Measurements from ENCODE around the gene OR8B8. TPM values are rescaled to one million over a fixed set of nuclear protein-coding genes. Genes with fewer than 3 reads are reported as not detected.

OR8B8 gene
- total and polyA plus RNA-seq, 3 donors from 2014 or later, result not detected

- TF ChIP-seq, protein P1, sequence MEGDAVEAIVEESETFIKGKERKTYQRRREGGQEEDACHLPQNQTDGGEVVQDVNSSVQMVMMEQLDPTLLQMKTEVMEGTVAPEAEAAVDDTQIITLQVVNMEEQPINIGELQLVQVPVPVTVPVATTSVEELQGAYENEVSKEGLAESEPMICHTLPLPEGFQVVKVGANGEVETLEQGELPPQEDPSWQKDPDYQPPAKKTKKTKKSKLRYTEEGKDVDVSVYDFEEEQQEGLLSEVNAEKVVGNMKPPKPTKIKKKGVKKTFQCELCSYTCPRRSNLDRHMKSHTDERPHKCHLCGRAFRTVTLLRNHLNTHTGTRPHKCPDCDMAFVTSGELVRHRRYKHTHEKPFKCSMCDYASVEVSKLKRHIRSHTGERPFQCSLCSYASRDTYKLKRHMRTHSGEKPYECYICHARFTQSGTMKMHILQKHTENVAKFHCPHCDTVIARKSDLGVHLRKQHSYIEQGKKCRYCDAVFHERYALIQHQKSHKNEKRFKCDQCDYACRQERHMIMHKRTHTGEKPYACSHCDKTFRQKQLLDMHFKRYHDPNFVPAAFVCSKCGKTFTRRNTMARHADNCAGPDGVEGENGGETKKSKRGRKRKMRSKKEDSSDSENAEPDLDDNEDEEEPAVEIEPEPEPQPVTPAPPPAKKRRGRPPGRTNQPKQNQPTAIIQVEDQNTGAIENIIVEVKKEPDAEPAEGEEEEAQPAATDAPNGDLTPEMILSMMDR (IDR thresholded peaks at IDR 0.05), result no peak
- no peak for TF ChIP-seq POLR2A (IDR thresholded peaks at IDR 0.05)
- H3K27ac ChIP-seq, result no peak overlapping the region
- intact Hi-C loops (cut with DNase I; ENCODE audit: low total_unique reads), result no loop called here
- 88 to 90% methylated on average over 4 of the region's 4 CpGs for WGBS, 2 donors
- DNase-seq, result no peak
- H3K4me3 ChIP-seq, result no peak overlapping the region
- no peaks in the 10 kb centered on the region for H3K9me3 ChIP-seq
- H3K36me3 ChIP-seq (ENCODE audit: low read depth, missing control alignments), result no peaks in the 10 kb centered on the region
- no peaks in the 10 kb centered on the region for H3K27me3 ChIP-seq
- no peaks in the 10 kb centered on the region for H3K4me1 ChIP-seq
Measured at GRCh38 chr11:124440608-124441007, 4.9 kb downstream of the OR8B8 start.

DNA sequence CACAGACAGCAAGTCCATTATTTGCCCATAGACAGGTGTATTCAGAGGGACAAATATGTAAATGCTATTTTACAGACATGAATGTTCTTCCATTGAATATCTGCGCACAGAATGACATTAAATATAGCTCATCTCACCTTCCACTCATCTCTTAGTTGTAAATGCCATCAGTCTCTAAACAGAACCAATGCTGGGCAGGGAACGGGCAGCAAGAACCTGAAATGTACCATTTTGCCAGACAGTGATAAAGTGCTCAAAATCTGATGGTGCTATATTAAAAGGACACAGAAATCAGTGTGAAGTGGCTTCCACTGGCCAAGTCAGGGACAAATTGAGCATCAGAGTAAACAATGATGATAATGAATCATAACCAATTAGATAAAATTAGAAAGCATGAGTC, 10.8 kb downstream of the OR8B8 start:
- no peak for DNase-seq
- WGBS, 2 donors, result 85 to 94% methylated on average over 2 of the region's 2 CpGs
- H3K36me3 ChIP-seq (ENCODE audit: low read depth, missing control alignments), result no peaks in the 10 kb centered on the region
- intact Hi-C loops (cut with DNase I; ENCODE audit: low total_unique reads), result no loop called here
- H3K4me3 ChIP-seq, result no peak overlapping the region
- H3K9me3 ChIP-seq, result no peaks in the 10 kb centered on the region
- no peaks in the 10 kb centered on the region for H3K4me1 ChIP-seq
- TF ChIP-seq, protein P1 (IDR thresholded peaks at IDR 0.05), result no peak
- no peak for TF ChIP-seq POLR2A (IDR thresholded peaks at IDR 0.05)
- no peaks in the 10 kb centered on the region for H3K27me3 ChIP-seq
- no peak overlapping the region for H3K27ac ChIP-seq

DNA sequence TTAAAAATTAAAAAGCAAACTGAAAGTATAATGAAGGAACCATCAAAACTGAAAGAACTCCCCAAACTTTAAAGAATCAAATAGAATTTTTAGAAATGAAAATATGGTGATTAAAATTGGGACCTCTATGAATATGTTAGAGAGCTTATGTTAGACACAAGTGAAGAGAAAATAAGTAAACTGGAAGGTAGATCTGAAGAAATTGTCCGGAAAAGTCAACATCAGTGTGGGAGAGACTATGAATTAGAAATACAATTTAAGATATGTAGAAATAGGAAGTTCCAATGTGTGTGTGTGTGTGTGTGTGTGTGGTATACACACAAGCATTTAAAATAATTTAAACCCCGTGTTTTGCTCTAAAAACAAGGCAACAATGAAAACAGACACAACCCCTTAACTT, 15.9 kb downstream of the OR8B8 start:
- intact Hi-C loops (cut with DNase I; ENCODE audit: low total_unique reads), result no loop called here
- TF ChIP-seq POLR2A (IDR thresholded peaks at IDR 0.05), result no peak
- TF ChIP-seq, protein P1 (IDR thresholded peaks at IDR 0.05), result no peak
- no peak for DNase-seq
- Histone ChIP-seq H3K9me3 (no peaks in the 10 kb centered on the region), H3K4me3 (no peak overlapping the region), H3K27ac (no peak overlapping the region), H3K36me3 (ENCODE audit: low read depth, missing control alignments) (no peaks in the 10 kb centered on the region), H3K4me1 (no peaks in the 10 kb centered on the region), H3K27me3 (no peaks in the 10 kb centered on the region)
- 85 to 86% methylated on average over 2 of the region's 2 CpGs for WGBS, 2 donors

- no peak within 1 kb of the TSS for H3K4me3 ChIP-seq
- no peak for DNase-seq
- H3K4me1 ChIP-seq, result no peaks in the 10 kb centered on the region
- 87 to 97% methylated on average over 2 of the region's 2 CpGs for WGBS, 2 donors
- no peak within 1 kb of the TSS for H3K27ac ChIP-seq
- no peak for TF ChIP-seq POLR2A (IDR thresholded peaks at IDR 0.05)
- TF ChIP-seq, protein P1 (IDR thresholded peaks at IDR 0.05), result no peak
- H3K27me3 ChIP-seq, result no peaks in the 10 kb centered on the region
- H3K36me3 ChIP-seq (ENCODE audit: low read depth, missing control alignments), result no peaks in the 10 kb centered on the region
- intact Hi-C loops (cut with DNase I; ENCODE audit: low total_unique reads), result no loop called here
- H3K9me3 ChIP-seq, result no peaks in the 10 kb centered on the region
Measured at GRCh38 chr11:124424384-124424921, 21.0 kb downstream of the OR8B8 start, which contains the start of gene OR8B4. Gene OR8B4 (minus strand): TSS chr11:124424871. CDS start chr11:124424871, 0 bp downstream.

DNA sequence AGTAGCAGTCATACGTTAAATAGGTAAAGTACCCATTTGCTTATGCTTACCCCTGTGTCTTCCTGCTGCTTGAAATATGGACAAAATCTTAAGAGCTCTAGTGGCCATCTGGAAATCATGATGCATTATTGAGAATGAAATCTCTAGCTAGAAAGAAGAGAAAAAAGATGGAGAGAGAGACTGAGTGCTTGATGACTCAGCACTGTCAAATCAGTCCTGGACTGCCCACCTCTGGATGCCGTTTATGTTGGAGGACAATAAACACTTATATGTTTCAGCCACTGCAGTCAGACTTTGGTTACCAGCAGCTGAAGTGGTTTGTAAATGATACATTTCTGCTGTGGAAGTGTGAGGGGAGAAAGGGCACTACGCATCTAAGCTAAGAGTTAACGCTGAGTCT, 24.5 kb downstream of the OR8B8 start:
- Histone ChIP-seq H3K27me3 (no peaks in the 10 kb centered on the region), H3K4me3 (no peak overlapping the region), H3K4me1 (no peaks in the 10 kb centered on the region), H3K27ac (no peak overlapping the region), H3K36me3 (ENCODE audit: low read depth, missing control alignments) (no peaks in the 10 kb centered on the region), H3K9me3 (no peaks in the 10 kb centered on the region)
- intact Hi-C loops (cut with DNase I; ENCODE audit: low total_unique reads), result no loop called here
- WGBS, 2 donors, result 84 to 88% methylated on average over 4 of the region's 4 CpGs
- no peak for DNase-seq
- TF ChIP-seq, protein P1 (IDR thresholded peaks at IDR 0.05), result no peak
- no peak for TF ChIP-seq POLR2A (IDR thresholded peaks at IDR 0.05)

All from testis (tissue), 3 donors.